Sigmoid colon (tissue), 7 donors: ENCODE results near the gene EXOSC10. TPM values are rescaled to one million over a fixed set of nuclear protein-coding genes. Genes with fewer than 3 reads are reported as not detected.
"Not testable (repeated sequence)": the region's sequence is repeated elsewhere in the genome, so short reads cannot be mapped to it uniquely, and the experiment has no call there.

Source experiments
- DNase-seq: peaks from one replicate; pipeline ENCODE4 v3.0.0-alpha.2; 2019
- H3K27ac ChIP-seq, 4 donors: fragments of 200-600 bp; sonication (generic); one replicate each; pipeline ENCODE4 v1.5.1; 2016 to 2019; ENCODE audit warnings: mild to moderate bottlenecking in 1 of 4
- H3K27me3 ChIP-seq, 3 donors: fragments of 200-600 bp; sonication (generic); one replicate each; pipeline ENCODE4 v1.5.1; 2019; ENCODE audit warnings: mild to moderate bottlenecking in 1 of 3
- H3K36me3 ChIP-seq, 4 donors: fragments of 200-600 bp; sonication (generic); one replicate each; pipeline ENCODE4 v1.5.1; 2016 to 2019
- H3K4me1 ChIP-seq, 4 donors: fragments of 200-600 bp; sonication (generic); one replicate each; pipeline ENCODE4 v1.5.1; 2017 to 2019
- H3K4me3 ChIP-seq, 4 donors: fragments of 200-600 bp; sonication (generic); one replicate each; pipeline ENCODE4 v1.5.1; 2017 to 2019; ENCODE audit warnings: mild to moderate bottlenecking in 2 of 4, moderate library complexity in 1 of 4
- H3K9me3 ChIP-seq, 4 donors: fragments of 200-600 bp in 3 of 4; sonication (generic) in 3 of 4; one replicate each; pipeline versions ENCODE4 v1.5.1 to v1.6.1; 2013 to 2019
- CTCF ChIP-seq, 4 experiments: fragments of 450-650 bp in 3 of 4; fragments of 200-600 bp in 1 of 4; IDR thresholded peaks; one replicate each; pipeline ENCODE4 v1.5.1; 2016 to 2019; ENCODE audit warnings: antibody characterized with exemption in 4 of 4, mild to moderate bottlenecking in 3 of 4, moderate library complexity in 2 of 4
- EP300 ChIP-seq, 4 donors: sonication (generic); formaldehyde crosslinking; IDR thresholded peaks; one replicate each; pipeline ENCODE4 v1.6.1; 2017; ENCODE audit warnings: antibody characterized with exemption in 4 of 4
- POLR2A ChIP-seq, 2 donors: fragments of 450-650 bp; IDR thresholded peaks; one replicate each; pipeline ENCODE4 v1.6.1; 2016; ENCODE audit warnings: antibody characterized with exemption in 2 of 2, mild to moderate bottlenecking in 2 of 2, moderate library complexity in 2 of 2
- POLR2AphosphoS5 ChIP-seq, 4 donors: sonication (generic); formaldehyde crosslinking; IDR thresholded peaks; one replicate each; pipeline ENCODE4 v1.6.1; 2017; ENCODE audit warnings: antibody characterized with exemption in 4 of 4
- WGBS, 2 donors: extraction: QIAGEN DNeasy Blood & Tissue Kit; methylation state at CpG; one replicate each; pipeline ENCODE4 v1.1.7; 2013; 5-methylcytosine and 5-hydroxymethylcytosine counted together
- intact Hi-C: fragments of 100-400 bp; cut with DNase I; formaldehyde crosslinking; loops from one replicate; pipeline ENCODE4 v1.15.1; 2023
- polyA plus RNA-seq, 3 donors: library from polyadenylated mRNA; stranded (reverse); fragments of 200-250 nt; gene quantifications; one replicate each; pipeline ENCODE4 v1.2.3, GENCODE V29; 2013
- total RNA-seq, 4 donors: library from RNA; depleted of rRNA; stranded (reverse); fragments of >200 nt; gene quantifications; one replicate each; pipeline ENCODE4 v1.1.0, GENCODE V29; 2016
- donor health status: healthy with polysubstance abuse.
- donor health status: Bipolar disorder and iron deficiency.
- donor health status: healthy.

EXOSC10 gene
- total and polyA plus RNA-seq, 7 donors, result 18.6 to 53.7 (median 38.8) TPM

- Histone ChIP-seq H3K4me1 (peaks cover 0 to 3% (median 0%) of the 10 kb centered on the region in 4 donors), H3K36me3 (peaks cover 19 to 81% (median 49%) of the 10 kb centered on the region in 4 donors), H3K4me3 (no peak overlapping the region), H3K27ac (no peak overlapping the region), H3K27me3 (no peaks in the 10 kb centered on the region), H3K9me3 (no peaks in the 10 kb centered on the region)
- no peak for DNase-seq
- intact Hi-C loops, result loop anchor here (10.0 kb wide), 1 partner anchor 69 kb away; the partner anchor contains the start of gene EXOSC10
- WGBS, 2 donors, result 93 to 96% methylated on average over 1 of the region's 1 CpG
- TF ChIP-seq EP300 (IDR thresholded peaks at IDR 0.05), result no peak
- no peak for TF ChIP-seq CTCF (IDR thresholded peaks at IDR 0.05)
- TF ChIP-seq POLR2A (IDR thresholded peaks at IDR 0.05), result no peak
- no peak for TF ChIP-seq POLR2AphosphoS5 (IDR thresholded peaks at IDR 0.05)
These were observed 74.1 kb downstream of the EXOSC10 start for GRCh38 chr1:11025618-11026017.

GRCh38 chr1:11024874-11025203, 74.8 kb downstream of the EXOSC10 start:
- TF ChIP-seq POLR2AphosphoS5 (IDR thresholded peaks at IDR 0.05), result no peak
- TF ChIP-seq EP300 (IDR thresholded peaks at IDR 0.05), result no peak
- no peak for TF ChIP-seq CTCF (IDR thresholded peaks at IDR 0.05)
- TF ChIP-seq POLR2A (IDR thresholded peaks at IDR 0.05), result no peak
- intact Hi-C loops, result loop anchor here (10.0 kb wide), 1 partner anchor 70 kb away; the partner anchor contains the start of gene EXOSC10
- H3K4me1 ChIP-seq, result peaks cover 0 to 3% (median 0%) of the 10 kb centered on the region in 4 donors
- H3K36me3 ChIP-seq, result peaks cover 26 to 81% (median 56%) of the 10 kb centered on the region in 4 donors
- 82 to 89% methylated on average over 2 of the region's 2 CpGs for WGBS, 2 donors
- no peak for DNase-seq
- H3K27me3 ChIP-seq, result no peaks in the 10 kb centered on the region
- no peak overlapping the region for H3K4me3 ChIP-seq
- no peak overlapping the region for H3K27ac ChIP-seq
- no peaks in the 10 kb centered on the region for H3K9me3 ChIP-seq

- DNase-seq, result no peak
- WGBS, 2 donors, result 88 to 89% methylated on average over 3 of the region's 3 CpGs
- TF ChIP-seq POLR2A (IDR thresholded peaks at IDR 0.05), result no peak
- intact Hi-C loops, result loop anchor here (10.0 kb wide), 1 partner anchor 70 kb away; the partner anchor contains the start of gene EXOSC10
- no peak overlapping the region for H3K27ac ChIP-seq
- no peaks in the 10 kb centered on the region for H3K27me3 ChIP-seq
- no peaks in the 10 kb centered on the region for H3K9me3 ChIP-seq
- peaks cover 27 to 82% (median 60%) of the 10 kb centered on the region in 4 donors for H3K36me3 ChIP-seq
- H3K4me1 ChIP-seq, result peaks cover 0 to 3% (median 0%) of the 10 kb centered on the region in 4 donors
- H3K4me3 ChIP-seq, result no peak overlapping the region
These were observed 75.4 kb downstream of the EXOSC10 start for GRCh38 chr1:11024154-11024873.

- Histone ChIP-seq H3K4me1 (peaks cover 0 to 3% (median 0%) of the 10 kb centered on the region in 4 donors), H3K4me3 (no peak overlapping the region), H3K36me3 (peaks cover 38 to 93% (median 70%) of the 10 kb centered on the region in 4 donors), H3K9me3 (no peaks in the 10 kb centered on the region), H3K27me3 (no peaks in the 10 kb centered on the region), H3K27ac (no peak overlapping the region)
- intact Hi-C loops, result loop anchor here (10.0 kb wide), 1 partner anchor 72 kb away; the partner anchor contains the start of gene EXOSC10
- 96% methylated on average over 14 of the region's 14 CpGs for WGBS, 2 donors
- DNase-seq, result no peak
- no peak for TF ChIP-seq CTCF (IDR thresholded peaks at IDR 0.05)
- TF ChIP-seq EP300 (IDR thresholded peaks at IDR 0.05), result no peak
These were observed 76.5 kb downstream of the EXOSC10 start for GRCh38 chr1:11023201-11023600.

- peaks cover 0 to 24% (median 12%) of the 10 kb centered on the region in 4 donors for H3K4me1 ChIP-seq
- H3K36me3 ChIP-seq, result peaks cover 46 to 100% (median 88%) of the 10 kb centered on the region in 4 donors
These were observed 79.7 kb downstream of the EXOSC10 start for GRCh38 chr1:11019971-11020370.

GRCh38 chr1:11019358-11019757, 80.3 kb downstream of the EXOSC10 start:
- intact Hi-C loops, H3K9me3 ChIP-seq, DNase-seq, H3K4me3 ChIP-seq, H3K27me3 ChIP-seq, H3K27ac ChIP-seq: not testable (repeated sequence)
- Histone ChIP-seq H3K4me1 (peaks cover 0 to 30% (median 18%) of the 10 kb centered on the region in 4 donors), H3K36me3 (peaks cover 46 to 100% (median 89%) of the 10 kb centered on the region in 4 donors)
- 32 to 82% methylated on average over 8 of the region's 8 CpGs for WGBS, 2 donors

More at GRCh38 chr1:11019971-11020370, 79.7 kb downstream of the EXOSC10 start:
- Histone ChIP-seq H3K27me3 (no peaks in the 10 kb centered on the region), H3K4me3 (no peak overlapping the region), H3K9me3 (no peaks in the 10 kb centered on the region), H3K27ac (no peak overlapping the region)
- no peak for DNase-seq
- intact Hi-C loops, result loop anchor here (10.0 kb wide), 1 partner anchor 75 kb away; the partner anchor contains the start of gene EXOSC10
- 66 to 88% methylated on average over 7 of the region's 7 CpGs for WGBS, 2 donors
- no peak for TF ChIP-seq CTCF (IDR thresholded peaks at IDR 0.05)
- TF ChIP-seq POLR2A (IDR thresholded peaks at IDR 0.05), result no peak
- TF ChIP-seq POLR2AphosphoS5 (IDR thresholded peaks at IDR 0.05), result no peak
- TF ChIP-seq EP300 (IDR thresholded peaks at IDR 0.05), result no peak
